ENCODE results near the gene CNOT2. TPM values are rescaled to one million over a fixed set of nuclear protein-coding genes. Genes with fewer than 3 reads are reported as not detected.

The CNOT2 gene
- total and polyA plus RNA-seq, 2 donors (not counting 3 experiments of a cell fraction or from before 2014, with no cell fraction given), result 52.2 to 79.7 TPM

Other genes starting within 250 kb of the CNOT2 start
- gene KCNMB4, start 122.9 kb downstream of the CNOT2 start, total RNA-seq, result 0.97 and 2.1 TPM in 2 replicates
- gene KCNMB4, start 122.9 kb downstream of the CNOT2 start, polyA plus RNA-seq, result 2.0 and 2.4 TPM in 2 replicates

All from endothelial cell of umbilical vein (primary cell).